Measurements from ENCODE around the gene POU2F2. TPM values are rescaled to one million over a fixed set of nuclear protein-coding genes. Genes with fewer than 3 reads are reported as not detected.
A peak's percentile ranks its signal among the peaks of the same experiment; 100 is the strongest.

The POU2F2 gene
- total and polyA plus RNA-seq, 10 of the 15 experiments (the other 5 are each of a cell fraction or from before 2014, with no cell fraction given) = 4.4 to 62.4 (median 37.9) TPM

DNA sequence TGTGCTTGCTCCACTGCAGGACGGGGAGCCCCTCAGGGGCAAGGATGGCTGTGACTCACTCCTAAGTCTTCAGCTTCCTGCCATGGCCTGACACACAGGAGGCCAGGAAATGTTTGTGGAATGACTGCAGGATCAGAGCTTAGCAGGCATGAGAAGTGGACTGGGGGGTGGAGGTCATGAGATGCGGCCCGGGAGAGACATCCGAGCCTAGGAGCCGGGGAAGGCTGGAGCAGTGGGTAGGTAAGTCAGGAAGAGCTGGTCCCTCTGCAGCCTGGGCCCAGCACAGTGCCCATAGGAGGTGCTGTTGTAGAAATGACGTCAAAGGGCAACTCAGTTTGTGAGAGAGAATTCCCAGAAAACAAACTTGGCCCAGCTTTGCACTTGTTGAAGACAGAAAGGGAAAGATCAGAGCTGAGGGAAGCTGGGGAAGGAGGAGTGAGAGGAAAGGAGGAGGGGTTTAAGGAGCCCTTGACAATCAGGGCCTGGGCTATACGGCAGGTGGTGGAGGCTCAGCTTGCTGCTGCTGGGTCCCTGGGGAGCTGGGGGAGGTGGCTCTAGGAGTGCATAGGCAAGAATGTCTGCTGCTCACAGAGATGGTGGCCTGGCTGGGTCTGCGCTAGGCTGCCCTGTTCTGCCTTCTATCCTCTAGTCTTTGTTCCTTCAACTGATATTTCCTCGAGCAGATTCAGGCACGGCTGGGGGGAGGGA, 18.5 kb downstream of the POU2F2 start (continued):
- TF ChIP-seq, protein P1, sequence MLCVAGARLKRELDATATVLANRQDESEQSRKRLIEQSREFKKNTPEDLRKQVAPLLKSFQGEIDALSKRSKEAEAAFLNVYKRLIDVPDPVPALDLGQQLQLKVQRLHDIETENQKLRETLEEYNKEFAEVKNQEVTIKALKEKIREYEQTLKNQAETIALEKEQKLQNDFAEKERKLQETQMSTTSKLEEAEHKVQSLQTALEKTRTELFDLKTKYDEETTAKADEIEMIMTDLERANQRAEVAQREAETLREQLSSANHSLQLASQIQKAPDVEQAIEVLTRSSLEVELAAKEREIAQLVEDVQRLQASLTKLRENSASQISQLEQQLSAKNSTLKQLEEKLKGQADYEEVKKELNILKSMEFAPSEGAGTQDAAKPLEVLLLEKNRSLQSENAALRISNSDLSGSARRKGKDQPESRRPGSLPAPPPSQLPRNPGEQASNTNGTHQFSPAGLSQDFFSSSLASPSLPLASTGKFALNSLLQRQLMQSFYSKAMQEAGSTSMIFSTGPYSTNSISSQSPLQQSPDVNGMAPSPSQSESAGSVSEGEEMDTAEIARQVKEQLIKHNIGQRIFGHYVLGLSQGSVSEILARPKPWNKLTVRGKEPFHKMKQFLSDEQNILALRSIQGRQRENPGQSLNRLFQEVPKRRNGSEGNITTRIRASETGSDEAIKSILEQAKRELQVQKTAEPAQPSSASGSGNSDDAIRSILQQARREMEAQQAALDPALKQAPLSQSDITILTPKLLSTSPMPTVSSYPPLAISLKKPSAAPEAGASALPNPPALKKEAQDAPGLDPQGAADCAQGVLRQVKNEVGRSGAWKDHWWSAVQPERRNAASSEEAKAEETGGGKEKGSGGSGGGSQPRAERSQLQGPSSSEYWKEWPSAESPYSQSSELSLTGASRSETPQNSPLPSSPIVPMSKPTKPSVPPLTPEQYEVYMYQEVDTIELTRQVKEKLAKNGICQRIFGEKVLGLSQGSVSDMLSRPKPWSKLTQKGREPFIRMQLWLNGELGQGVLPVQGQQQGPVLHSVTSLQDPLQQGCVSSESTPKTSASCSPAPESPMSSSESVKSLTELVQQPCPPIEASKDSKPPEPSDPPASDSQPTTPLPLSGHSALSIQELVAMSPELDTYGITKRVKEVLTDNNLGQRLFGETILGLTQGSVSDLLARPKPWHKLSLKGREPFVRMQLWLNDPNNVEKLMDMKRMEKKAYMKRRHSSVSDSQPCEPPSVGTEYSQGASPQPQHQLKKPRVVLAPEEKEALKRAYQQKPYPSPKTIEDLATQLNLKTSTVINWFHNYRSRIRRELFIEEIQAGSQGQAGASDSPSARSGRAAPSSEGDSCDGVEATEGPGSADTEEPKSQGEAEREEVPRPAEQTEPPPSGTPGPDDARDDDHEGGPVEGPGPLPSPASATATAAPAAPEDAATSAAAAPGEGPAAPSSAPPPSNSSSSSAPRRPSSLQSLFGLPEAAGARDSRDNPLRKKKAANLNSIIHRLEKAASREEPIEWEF (IDR thresholded peaks at IDR 0.05; ENCODE audit: insufficient replicate concordance, low read depth, low read length) = no peak
- TF ChIP-seq ESRRA (IDR thresholded peaks at IDR 0.05; ENCODE audit: low read length) (no peak), GATAD2B (conservative IDR thresholded peaks at IDR 0.05; ENCODE audit: low read depth) (0 out of 2 replicates have a peak, but pooled peaks have one; percentile 26), POLR2AphosphoS2 (IDR thresholded peaks at IDR 0.05; ENCODE audit: low read depth, low read length) (no peak), SMAD5 (IDR thresholded peaks at IDR 0.05; ENCODE audit: low read depth) (no peak), PML (IDR thresholded peaks at IDR 0.05; ENCODE audit: low read length) (no peak), EGR1 (IDR thresholded peaks at IDR 0.05; ENCODE audit: borderline replicate concordance in 1 of 2, low read depth in 2 of 2, low read length in 2 of 2) (no peak), MEF2A (IDR thresholded peaks at IDR 0.05; ENCODE audit: insufficient read depth, low read depth, low read length) (no peak), ASH2L (IDR thresholded peaks at IDR 0.05; ENCODE audit: borderline replicate concordance, low read depth) (no peak), BACH1 (IDR thresholded peaks at IDR 0.05; ENCODE audit: borderline replicate concordance) (no peak; the same call in 1 of the 2 replicates), CEBPB (IDR thresholded peaks at IDR 0.05; ENCODE audit: borderline replicate concordance in 1 of 2, low read depth in 2 of 2, low read length in 2 of 2) (no peak), GABPA (IDR thresholded peaks at IDR 0.05; ENCODE audit: low read depth) (no peak), SMARCA5 (IDR thresholded peaks at IDR 0.05) (0 out of 2 replicates have a peak, but pooled peaks have one; percentile 25)
- TF ChIP-seq, protein P2, sequence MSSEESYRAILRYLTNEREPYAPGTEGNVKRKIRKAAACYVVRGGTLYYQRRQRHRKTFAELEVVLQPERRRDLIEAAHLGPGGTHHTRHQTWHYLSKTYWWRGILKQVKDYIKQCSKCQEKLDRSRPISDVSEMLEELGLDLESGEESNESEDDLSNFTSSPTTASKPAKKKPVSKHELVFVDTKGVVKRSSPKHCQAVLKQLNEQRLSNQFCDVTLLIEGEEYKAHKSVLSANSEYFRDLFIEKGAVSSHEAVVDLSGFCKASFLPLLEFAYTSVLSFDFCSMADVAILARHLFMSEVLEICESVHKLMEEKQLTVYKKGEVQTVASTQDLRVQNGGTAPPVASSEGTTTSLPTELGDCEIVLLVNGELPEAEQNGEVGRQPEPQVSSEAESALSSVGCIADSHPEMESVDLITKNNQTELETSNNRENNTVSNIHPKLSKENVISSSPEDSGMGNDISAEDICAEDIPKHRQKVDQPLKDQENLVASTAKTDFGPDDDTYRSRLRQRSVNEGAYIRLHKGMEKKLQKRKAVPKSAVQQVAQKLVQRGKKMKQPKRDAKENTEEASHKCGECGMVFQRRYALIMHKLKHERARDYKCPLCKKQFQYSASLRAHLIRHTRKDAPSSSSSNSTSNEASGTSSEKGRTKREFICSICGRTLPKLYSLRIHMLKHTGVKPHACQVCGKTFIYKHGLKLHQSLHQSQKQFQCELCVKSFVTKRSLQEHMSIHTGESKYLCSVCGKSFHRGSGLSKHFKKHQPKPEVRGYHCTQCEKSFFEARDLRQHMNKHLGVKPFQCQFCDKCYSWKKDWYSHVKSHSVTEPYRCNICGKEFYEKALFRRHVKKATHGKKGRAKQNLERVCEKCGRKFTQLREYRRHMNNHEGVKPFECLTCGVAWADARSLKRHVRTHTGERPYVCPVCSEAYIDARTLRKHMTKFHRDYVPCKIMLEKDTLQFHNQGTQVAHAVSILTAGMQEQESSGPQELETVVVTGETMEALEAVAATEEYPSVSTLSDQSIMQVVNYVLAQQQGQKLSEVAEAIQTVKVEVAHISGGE (CRISPR knock-in tag; IDR thresholded peaks at IDR 0.05) = no peak
- TF ChIP-seq, protein P3, sequence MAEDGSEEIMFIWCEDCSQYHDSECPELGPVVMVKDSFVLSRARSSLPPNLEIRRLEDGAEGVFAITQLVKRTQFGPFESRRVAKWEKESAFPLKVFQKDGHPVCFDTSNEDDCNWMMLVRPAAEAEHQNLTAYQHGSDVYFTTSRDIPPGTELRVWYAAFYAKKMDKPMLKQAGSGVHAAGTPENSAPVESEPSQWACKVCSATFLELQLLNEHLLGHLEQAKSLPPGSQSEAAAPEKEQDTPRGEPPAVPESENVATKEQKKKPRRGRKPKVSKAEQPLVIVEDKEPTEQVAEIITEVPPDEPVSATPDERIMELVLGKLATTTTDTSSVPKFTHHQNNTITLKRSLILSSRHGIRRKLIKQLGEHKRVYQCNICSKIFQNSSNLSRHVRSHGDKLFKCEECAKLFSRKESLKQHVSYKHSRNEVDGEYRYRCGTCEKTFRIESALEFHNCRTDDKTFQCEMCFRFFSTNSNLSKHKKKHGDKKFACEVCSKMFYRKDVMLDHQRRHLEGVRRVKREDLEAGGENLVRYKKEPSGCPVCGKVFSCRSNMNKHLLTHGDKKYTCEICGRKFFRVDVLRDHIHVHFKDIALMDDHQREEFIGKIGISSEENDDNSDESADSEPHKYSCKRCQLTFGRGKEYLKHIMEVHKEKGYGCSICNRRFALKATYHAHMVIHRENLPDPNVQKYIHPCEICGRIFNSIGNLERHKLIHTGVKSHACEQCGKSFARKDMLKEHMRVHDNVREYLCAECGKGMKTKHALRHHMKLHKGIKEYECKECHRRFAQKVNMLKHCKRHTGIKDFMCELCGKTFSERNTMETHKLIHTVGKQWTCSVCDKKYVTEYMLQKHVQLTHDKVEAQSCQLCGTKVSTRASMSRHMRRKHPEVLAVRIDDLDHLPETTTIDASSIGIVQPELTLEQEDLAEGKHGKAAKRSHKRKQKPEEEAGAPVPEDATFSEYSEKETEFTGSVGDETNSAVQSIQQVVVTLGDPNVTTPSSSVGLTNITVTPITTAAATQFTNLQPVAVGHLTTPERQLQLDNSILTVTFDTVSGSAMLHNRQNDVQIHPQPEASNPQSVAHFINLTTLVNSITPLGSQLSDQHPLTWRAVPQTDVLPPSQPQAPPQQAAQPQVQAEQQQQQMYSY (CRISPR knock-in tag; IDR thresholded peaks at IDR 0.05) = no peak

Measured in GM12878 (cell line).